IMR-90 (cell line): ENCODE results near the gene COL19A1. TPM values are rescaled to one million over a fixed set of nuclear protein-coding genes. Genes with fewer than 3 reads are reported as not detected.

ENCODE experiments used
- ATAC-seq: fragments of 200-7000 bp; cut with Tn5 transposase; 2 replicates; pipeline ENCODE4 v1.9.1; 2020; ENCODE audit warnings: low read depth, mild to moderate bottlenecking, moderate library complexity
- BruUV-seq: library from RNA; stranded (reverse); fragments of 400-500 nt; replicated peaks from 2 replicates; lab custom pipeline; 2021; lab: Mats Ljungman, UMichigan
- CTCF ChIA-PET: fragments of 300-600 bp; formaldehyde crosslinking; extraction: SDS; loops from one replicate; lab custom pipeline; 2021; ENCODE audit warnings: antibody characterized with exemption; lab: Yijun Ruan, JAX
- POLR2A ChIA-PET: fragments of 300-600 bp; sonication (Branson Sonifier 250); formaldehyde crosslinking; loops from one replicate; lab custom pipeline; 2022; ENCODE audit warnings: antibody characterized with exemption; ENCODE audit not compliant: unreplicated experiment; lab: Charles Lee
- DNase-seq: peaks from one replicate; pipeline ENCODE4 v3.0.0; 2013
- H2AFZ ChIP-seq: replicated peaks from 2 replicates; pipeline ENCODE3; 2013; ENCODE audit warnings: low read length, mild to moderate bottlenecking; ENCODE audit not compliant: poor library complexity
- H2AK5ac ChIP-seq: 2 replicates; pipeline ENCODE4 v1.6.1; 2013; ENCODE audit warnings: low read depth, low read length, inconsistent platforms
- H2AK9ac ChIP-seq: replicated peaks from 2 replicates; pipeline ENCODE3; 2013; ENCODE audit warnings: mild to moderate bottlenecking, low read depth, low read length, moderate library complexity; ENCODE audit not compliant: poor library complexity
- H2BK120ac ChIP-seq: 2 replicates; pipeline ENCODE4 v1.6.1; 2013; ENCODE audit warnings: low read depth, low read length, inconsistent platforms
- H2BK15ac ChIP-seq: 3 replicates; pipeline ENCODE4 v1.6.1; 2013; ENCODE audit warnings: low read depth, low read length, inconsistent platforms
- H2BK20ac ChIP-seq: 2 replicates; pipeline ENCODE4 v1.6.1; 2013; ENCODE audit warnings: low read depth, mild to moderate bottlenecking, inconsistent platforms, low read length, moderate library complexity
- H2BK5ac ChIP-seq: 2 replicates; pipeline ENCODE4 v1.6.1; 2013; ENCODE audit warnings: mild to moderate bottlenecking, low read depth, low read length, inconsistent platforms; ENCODE audit not compliant: poor library complexity, severe bottlenecking
- H3K14ac ChIP-seq: replicated peaks from 2 replicates; pipeline ENCODE4 v1.6.1; 2013; ENCODE audit warnings: low read depth, low read length, inconsistent platforms
- H3K18ac ChIP-seq: 2 replicates; pipeline ENCODE4 v1.6.1; 2013; ENCODE audit warnings: low read depth, low read length, control low read depth
- H3K23ac ChIP-seq: 2 replicates; pipeline ENCODE4 v1.6.1; 2013; ENCODE audit warnings: low read depth, low read length, inconsistent platforms
- H3K27ac ChIP-seq: 2 replicates; pipeline ENCODE4 v1.5.1; 2013; ENCODE audit warnings: mild to moderate bottlenecking, control low read depth, low read length; ENCODE audit not compliant: insufficient read depth
- H3K27me3 ChIP-seq: 2 replicates; pipeline ENCODE4 v1.6.1; 2013; ENCODE audit warnings: low read length; ENCODE audit not compliant: control insufficient read depth, insufficient read depth
- H3K36me3 ChIP-seq: 2 replicates; pipeline ENCODE4 v1.6.1; 2013; ENCODE audit warnings: low read length, mixed read lengths; ENCODE audit not compliant: control insufficient read depth, insufficient read depth
- H3K4ac ChIP-seq: 2 replicates; pipeline ENCODE4 v1.6.1; 2013; ENCODE audit warnings: low read depth, low read length, inconsistent platforms
- H3K4me1 ChIP-seq: 2 replicates; pipeline ENCODE4 v1.6.1; 2013; ENCODE audit warnings: low read length, mixed read lengths; ENCODE audit not compliant: control insufficient read depth, insufficient read depth
- H3K4me2 ChIP-seq: 2 replicates; pipeline ENCODE4 v1.6.1; 2013; ENCODE audit warnings: low read depth, mild to moderate bottlenecking, control low read depth, low read length, moderate library complexity
- H3K4me3 ChIP-seq: 2 replicates; pipeline ENCODE4 v1.5.1; 2013; ENCODE audit warnings: low read depth, mild to moderate bottlenecking, control low read depth, low read length, moderate library complexity; ENCODE audit not compliant: insufficient read depth
- H3K56ac ChIP-seq: 2 replicates; pipeline ENCODE4 v1.6.1; 2013; ENCODE audit warnings: low read length, inconsistent platforms; ENCODE audit not compliant: insufficient read depth; ENCODE audit errors: extremely low read depth
- H3K79me1 ChIP-seq, 2 experiments: 2 replicates each; pipeline ENCODE4 v1.6.1; 2013; ENCODE audit warnings: low read length in 2 of 2, inconsistent platforms in 1 of 2, low read depth in 1 of 2
- H3K9ac ChIP-seq: 2 replicates; pipeline ENCODE4 v1.6.1; 2013; ENCODE audit warnings: low read depth, low read length, control low read depth
- H3K9me1 ChIP-seq: 2 replicates; pipeline ENCODE4 v1.6.1; 2013; ENCODE audit warnings: low read length, inconsistent platforms; ENCODE audit not compliant: insufficient read depth
- H3K9me3 ChIP-seq: 2 replicates; pipeline ENCODE4 v1.6.1; 2013; ENCODE audit warnings: low read length; ENCODE audit not compliant: control insufficient read depth, insufficient read depth
- H4K20me1 ChIP-seq: 2 replicates; pipeline ENCODE4 v1.6.1; 2013; ENCODE audit warnings: low read length, inconsistent platforms; ENCODE audit not compliant: insufficient read depth
- H4K5ac ChIP-seq: 2 replicates; pipeline ENCODE4 v1.6.1; 2013; ENCODE audit warnings: mild to moderate bottlenecking, low read depth, low read length, control low read depth
- H4K8ac ChIP-seq, 2 experiments: 2 replicates each; pipeline ENCODE4 v1.6.1; 2013; ENCODE audit warnings: low read depth in 2 of 2, low read length in 2 of 2, control low read depth in 1 of 2, inconsistent platforms in 1 of 2
- H4K91ac ChIP-seq: 2 replicates; pipeline ENCODE4 v1.6.1; 2013; ENCODE audit warnings: low read depth, low read length, inconsistent platforms; ENCODE audit not compliant: insufficient read depth
- NFE2L2 ChIP-seq: fragments of 150-350 bp; IDR thresholded peaks from 2 replicates; pipeline ENCODE4 v1.6.1; 2016; ENCODE audit warnings: low read depth, mild to moderate bottlenecking, low read length
- WGBS, 2 experiments: methylation state at CpG; one replicate each; pipeline versions ENCODE4 v1.1.5 to v1.1.7; 2013; ENCODE audit warnings: missing lambda C conversion rate in 2 of 2; ENCODE audit not compliant: insufficient read length in 1 of 2; ENCODE audit errors: extremely low coverage in 2 of 2; 5-methylcytosine and 5-hydroxymethylcytosine counted together
- dilution Hi-C: fragments of 300-500 bp; cut with HindIII; formaldehyde crosslinking; loops from one replicate; pipeline ENCODE4 v1.14.3; 2018; ENCODE audit warnings: low sequenced_read_pairs; ENCODE audit not compliant: unreplicated experiment
- in situ Hi-C: fragments of 300-500 bp; cut with MboI; formaldehyde crosslinking; loops from 3 replicates; pipeline ENCODE4 v1.14.3; 2019; ENCODE audit warnings: low sequenced_read_pairs, inconsistent platforms, mixed read lengths
- intact Hi-C: fragments of 100-400 bp; cut with micrococcal nuclease; formaldehyde crosslinking; loops from 2 replicates; pipeline ENCODE4 v1.10.0; 2022
- polyA plus RNA-seq, 3 experiments: library from polyadenylated mRNA; depleted of rRNA; stranded (reverse); fragments of >200 nt; gene quantifications; 2 replicates each; pipeline ENCODE4 v1.2.3, GENCODE V29; 2012; ENCODE audit warnings: low replicate concordance in 1 of 3
- total RNA-seq: library from RNA; depleted of rRNA; stranded (reverse); fragments of >200 nt; gene quantifications from 2 replicates; pipeline ENCODE4 v1.2.3, GENCODE V29; 2012
- TF ChIP-seq, protein P1 (sequence below): conservative IDR thresholded peaks from 2 replicates; pipeline ENCODE4 v1.5.1; 2012; ENCODE audit warnings: mild to moderate bottlenecking, low read depth, low read length, improper control_type of control experiment

The COL19A1 gene
- total and polyA plus RNA-seq, 2 of the 4 experiments (the other 2 are of a cell fraction): under 0.01 TPM; not detected in 1

GRCh38 chr6:70103798-70104197, 237.4 kb downstream of the COL19A1 start:
- no peak overlapping the region for H2BK120ac ChIP-seq
- H3K4ac ChIP-seq: no peak overlapping the region
- H3K27me3 ChIP-seq: no peaks in the 10 kb centered on the region
- no CpG with 5 or more reads among the region's 1 CpG for WGBS, 2 experiments
- ChIA-PET POLR2A (no interaction called here), CTCF (interaction anchor here (1.0 kb wide), 1 partner anchor 269 kb away, joined by 3 read pairs; no protein-coding TSS in a partner anchor)
- H3K9me3 ChIP-seq: no peaks in the 10 kb centered on the region
- no peaks in the 10 kb centered on the region for H4K20me1 ChIP-seq
- in situ Hi-C loops (loop anchor here (25.0 kb wide), 1 partner anchor 266 kb away; no protein-coding TSS in a partner anchor), dilution Hi-C loops (no loop called here), intact Hi-C loops (loop anchor here (10.0 kb wide), 1 partner anchor 1149 kb away; no protein-coding TSS in a partner anchor)
- H3K23ac ChIP-seq: no peak overlapping the region
- H3K9ac ChIP-seq: no peak overlapping the region
- no peaks in the 10 kb centered on the region for H3K9me1 ChIP-seq
- no peak overlapping the region for H2BK20ac ChIP-seq
- DNase-seq: no peak
- no peaks in the 10 kb centered on the region for H3K36me3 ChIP-seq
- no peak overlapping the region for H3K56ac ChIP-seq
- no peaks in the 10 kb centered on the region for H3K4me1 ChIP-seq
- no peak overlapping the region for H3K27ac ChIP-seq
- no peak overlapping the region for H2BK15ac ChIP-seq
- no peak overlapping the region for H3K14ac ChIP-seq
- no peak overlapping the region for H2AK9ac ChIP-seq
- no TSS peak for BruUV-seq
- no peak overlapping the region for H2BK5ac ChIP-seq
- H4K8ac ChIP-seq: no peak overlapping the region
- H4K91ac ChIP-seq: no peak overlapping the region
- no peak overlapping the region for H2AK5ac ChIP-seq
- TF ChIP-seq, protein P1, sequence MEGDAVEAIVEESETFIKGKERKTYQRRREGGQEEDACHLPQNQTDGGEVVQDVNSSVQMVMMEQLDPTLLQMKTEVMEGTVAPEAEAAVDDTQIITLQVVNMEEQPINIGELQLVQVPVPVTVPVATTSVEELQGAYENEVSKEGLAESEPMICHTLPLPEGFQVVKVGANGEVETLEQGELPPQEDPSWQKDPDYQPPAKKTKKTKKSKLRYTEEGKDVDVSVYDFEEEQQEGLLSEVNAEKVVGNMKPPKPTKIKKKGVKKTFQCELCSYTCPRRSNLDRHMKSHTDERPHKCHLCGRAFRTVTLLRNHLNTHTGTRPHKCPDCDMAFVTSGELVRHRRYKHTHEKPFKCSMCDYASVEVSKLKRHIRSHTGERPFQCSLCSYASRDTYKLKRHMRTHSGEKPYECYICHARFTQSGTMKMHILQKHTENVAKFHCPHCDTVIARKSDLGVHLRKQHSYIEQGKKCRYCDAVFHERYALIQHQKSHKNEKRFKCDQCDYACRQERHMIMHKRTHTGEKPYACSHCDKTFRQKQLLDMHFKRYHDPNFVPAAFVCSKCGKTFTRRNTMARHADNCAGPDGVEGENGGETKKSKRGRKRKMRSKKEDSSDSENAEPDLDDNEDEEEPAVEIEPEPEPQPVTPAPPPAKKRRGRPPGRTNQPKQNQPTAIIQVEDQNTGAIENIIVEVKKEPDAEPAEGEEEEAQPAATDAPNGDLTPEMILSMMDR: peak; percentile 30; the same call in 1 of the 2 replicates
- TF ChIP-seq NFE2L2: no peak
- H3K79me1 ChIP-seq: no peaks in the 10 kb centered on the region
- H2AFZ ChIP-seq: no peak overlapping the region
- no peak overlapping the region for H3K4me2 ChIP-seq
- no peak overlapping the region for H3K18ac ChIP-seq
- H3K4me3 ChIP-seq: no peak overlapping the region
- no peak for ATAC-seq
- no peak overlapping the region for H4K5ac ChIP-seq
